Endothelial cell of umbilical vein (primary cell): Measurements from ENCODE around the gene DYRK3. TPM values are rescaled to one million over a fixed set of nuclear protein-coding genes. Genes with fewer than 3 reads are reported as not detected.
A peak's percentile ranks its signal among the peaks of the same experiment; 100 is the strongest.

ENCODE experiments used
- BruUV-seq: library from RNA; stranded (reverse); fragments of 400-500 nt; replicated peaks from 2 replicates; lab custom pipeline; 2021; lab: Mats Ljungman, UMichigan
- CTCF ChIA-PET: fragments of 300-600, 350-600 bp; sonication (Branson Sonifier 250); formaldehyde crosslinking; loops from one replicate; lab custom pipeline; 2021; ENCODE audit warnings: antibody characterized with exemption, inconsistent platforms; lab: Charles Lee
- POLR2A ChIA-PET: fragments of 300-600, 350-600 bp; sonication (Branson Sonifier 250); formaldehyde crosslinking; loops from one replicate; lab custom pipeline; 2021; ENCODE audit warnings: antibody characterized with exemption, inconsistent platforms; lab: Charles Lee
- DNase-seq: peaks from one replicate; pipeline ENCODE4 v3.0.0-alpha.2; 2011; ENCODE audit warnings: low read depth, low spot score
- FAIRE-seq: peaks from 2 replicates; lab custom pipeline; 2011; peaks lifted over from hg19 to GRCh38; lab: Jason Lieb, UNC
- H2AFZ ChIP-seq: 2 replicates; pipeline ENCODE4 v1.6.0; 2012; ENCODE audit warnings: low read depth, low read length, control low read depth, inconsistent platforms
- H3K27ac ChIP-seq: 2 replicates; pipeline ENCODE4 v1.5.1; 2011; ENCODE audit warnings: low read depth, mild to moderate bottlenecking, control low read depth, low read length, moderate library complexity; ENCODE audit not compliant: insufficient read depth
- H3K27me3 ChIP-seq, 2 experiments: 2 replicates each; pipeline versions ENCODE4 v1.6.0 to v1.6.1; 2011; ENCODE audit warnings: low read length in 2 of 2, mixed read lengths in 1 of 2; ENCODE audit not compliant: control insufficient read depth in 2 of 2, insufficient read depth in 2 of 2
- H3K36me3 ChIP-seq, 2 experiments: 2 replicates in 1 of 2; 3 replicates in 1 of 2; pipeline ENCODE4 v1.5.1; 2011; ENCODE audit warnings: low read length in 2 of 2, mild to moderate bottlenecking in 1 of 2, moderate library complexity in 1 of 2; ENCODE audit not compliant: control insufficient read depth in 2 of 2, insufficient read depth in 2 of 2; ENCODE audit errors: extremely low read depth in 1 of 2
- H3K4me1 ChIP-seq: 3 replicates; pipeline ENCODE4 v1.5.1; 2011; ENCODE audit warnings: mild to moderate bottlenecking, low read length; ENCODE audit not compliant: control insufficient read depth, insufficient read depth; ENCODE audit errors: extremely low read depth
- H3K4me2 ChIP-seq: 2 replicates; pipeline ENCODE4 v1.6.1; 2011; ENCODE audit warnings: low read length, control low read depth, mixed read lengths; ENCODE audit not compliant: insufficient read depth
- H3K4me3 ChIP-seq, 3 experiments: fragments of 200-600 bp in 1 of 3; sonication (generic), shearing (Covaris generic) in 1 of 3; replicated peaks in 1 of 3; 2 replicates each; pipeline ENCODE4 v1.5.1; 2011 to 2016; ENCODE audit warnings: control low read depth in 3 of 3, low read length in 3 of 3, mild to moderate bottlenecking in 2 of 3, inconsistent platforms in 1 of 3, low read depth in 1 of 3, moderate library complexity in 1 of 3; ENCODE audit not compliant: insufficient read depth in 1 of 3
- H3K79me2 ChIP-seq: 2 replicates; pipeline ENCODE4 v1.6.0; 2012; ENCODE audit warnings: low read length, inconsistent platforms; ENCODE audit not compliant: control insufficient read depth, insufficient read depth
- H3K9ac ChIP-seq: replicated peaks from 2 replicates; pipeline ENCODE3; 2011; ENCODE audit warnings: low read length, control low read depth; ENCODE audit not compliant: insufficient read depth; ENCODE audit errors: extremely low read depth
- H3K9me1 ChIP-seq: replicated peaks from 3 replicates; pipeline ENCODE4 v1.6.0; 2011; ENCODE audit warnings: mild to moderate bottlenecking, low read length; ENCODE audit not compliant: control insufficient read depth, insufficient read depth; ENCODE audit errors: extremely low read depth
- H3K9me3 ChIP-seq: replicated peaks from 2 replicates; pipeline ENCODE4 v1.5.1; 2012; ENCODE audit warnings: low read length, inconsistent platforms; ENCODE audit not compliant: control insufficient read depth, insufficient read depth
- H4K20me1 ChIP-seq: replicated peaks from 2 replicates; pipeline ENCODE3; 2011; ENCODE audit warnings: mild to moderate bottlenecking, low read length; ENCODE audit not compliant: control insufficient read depth, insufficient read depth; ENCODE audit errors: extremely low read depth
- CTCF ChIP-seq, 2 donors: IDR thresholded peaks; 1 replicate in 1 of 2; 2 replicates in 1 of 2; pipeline ENCODE4 v1.5.1; 2011; ENCODE audit warnings: low read length in 2 of 2, mild to moderate bottlenecking in 2 of 2, moderate library complexity in 2 of 2, control low read depth in 1 of 2, inconsistent platforms in 1 of 2, low read depth in 1 of 2; ENCODE audit not compliant: insufficient read depth in 1 of 2; ENCODE audit errors: extremely low read depth in 1 of 2
- JUN ChIP-seq: IDR thresholded peaks from 2 replicates; pipeline ENCODE4 v1.6.1; 2011; ENCODE audit warnings: borderline replicate concordance, low read depth; ENCODE audit not compliant: insufficient read length, insufficient read depth
- POLR2A ChIP-seq: IDR thresholded peaks from 2 replicates; pipeline ENCODE4 v1.6.1; 2012; ENCODE audit warnings: low read depth, mild to moderate bottlenecking, control low read depth, low read length
- dilution Hi-C: fragments of 300-500 bp; cut with MboI; formaldehyde crosslinking; loops from one replicate; pipeline ENCODE4 v1.15.0; 2019; ENCODE audit warnings: low sequenced_read_pairs; ENCODE audit not compliant: extremely low pct_ligation_motif_present
- intact Hi-C: fragments of 100-400 bp; cut with micrococcal nuclease; formaldehyde crosslinking; loops from one replicate; pipeline ENCODE4 v1.10.0; 2022
- polyA plus RNA-seq, 4 experiments: library from polyadenylated mRNA; depleted of rRNA in 3 of 4; stranded (reverse) in 3 of 4; unstranded in 1 of 4; fragments of >200 nt; gene quantifications; 2 replicates each; pipeline versions ENCODE4 v1.2.1 to v1.2.3, GENCODE V29; 2011 to 2012; ENCODE audit warnings: missing spikeins in 1 of 4
- total RNA-seq: library from RNA; stranded (reverse); gene quantifications from 2 replicates; pipeline ENCODE4 v1.2.3, GENCODE V29; 2021

The DYRK3 gene
- total and polyA plus RNA-seq, 2 donors (not counting 3 experiments of a cell fraction or from before 2014, with no cell fraction given): 3.4 to 7.4 TPM

- intact Hi-C loops (loop anchor here (1.0 kb wide), 2 partner anchors 27 to 56 kb away; partner anchors contain the start of gene DYRK3), dilution Hi-C loops (no loop called here)
- H3K4me1 ChIP-seq: peaks cover 7% of the 10 kb centered on the region
- no peaks in the 10 kb centered on the region for H3K27me3 ChIP-seq
- H2AFZ ChIP-seq: no peak overlapping the region
- ChIA-PET CTCF (interaction anchor here (1.0 to 5.1 kb wide), 9 partner anchors 17 to 304 kb away, joined by 3 to 70 read pairs (median 4); no protein-coding TSS in a partner anchor), POLR2A (interaction anchor here (2.4 kb wide), 1 partner anchor 27 kb away, joined by 5 read pairs; the partner anchor contains the start of gene DYRK3)
- peaks cover 12% of the 10 kb centered on the region for H3K79me2 ChIP-seq
- FAIRE-seq (no peak), DNase-seq (peak; percentile 36)
- no peak overlapping the region for H3K4me3 ChIP-seq
- no TSS peak for BruUV-seq
- H3K4me2 ChIP-seq: no peak overlapping the region
- H3K9ac ChIP-seq: no peak overlapping the region
- no peaks in the 10 kb centered on the region for H4K20me1 ChIP-seq
- no peaks in the 10 kb centered on the region for H3K9me1 ChIP-seq
- H3K36me3 ChIP-seq: peaks cover 0 to 5% of the 10 kb centered on the region in 2 experiments
- no peak overlapping the region for H3K27ac ChIP-seq
- no peak for TF ChIP-seq JUN
- no peak for TF ChIP-seq POLR2A
- peak; percentile 73 to 81 for TF ChIP-seq CTCF (IDR thresholded peaks at IDR 0.05; ENCODE audit: extremely low read depth in 1 of 2, insufficient read depth in 1 of 2, low read depth in 1 of 2, low read length in 2 of 2)
- no peaks in the 10 kb centered on the region for H3K9me3 ChIP-seq
Measured at GRCh38 chr1:206608108-206608698, 27.1 kb upstream of the DYRK3 start.
